ENCODE results near the gene TYMP.

- TF ChIP-seq POLR2A (IDR thresholded peaks at IDR 0.05; ENCODE audit: control extremely low read depth in 1 of 2, low read depth in 2 of 2, low read length in 2 of 2) (no peak), CTCF (IDR thresholded peaks at IDR 0.05; ENCODE audit: control extremely low read depth in 1 of 3, insufficient read depth in 1 of 3, low read depth in 1 of 3, low read length in 3 of 3) (peak; percentile 73 to 93 (median 88))
These were observed 31.4 kb downstream of the TYMP start for GRCh38 chr22:50498322-50498890.
